IPS-20b (cell line): ENCODE data around the gene ZNF710.

Source experiments
- H3K27ac ChIP-seq: one replicate; pipeline ENCODE4 v1.5.1; 2013; ENCODE audit warnings: low read length
- H3K27me3 ChIP-seq: 2 replicates; pipeline ENCODE4 v1.6.1; 2013; ENCODE audit warnings: mild to moderate bottlenecking, low read length, inconsistent platforms; ENCODE audit not compliant: insufficient read depth
- H3K36me3 ChIP-seq: 2 replicates; pipeline ENCODE4 v1.6.1; 2013; ENCODE audit warnings: low read depth, mild to moderate bottlenecking, inconsistent platforms, low read length, moderate library complexity; ENCODE audit not compliant: insufficient read depth
- H3K4me1 ChIP-seq: 2 replicates; pipeline ENCODE4 v1.6.1; 2013; ENCODE audit warnings: mild to moderate bottlenecking, control low read depth, inconsistent platforms, low read length, moderate library complexity; ENCODE audit not compliant: insufficient read depth
- H3K4me3 ChIP-seq: 2 replicates; pipeline ENCODE4 v1.5.1; 2013; ENCODE audit warnings: mild to moderate bottlenecking, low read length, inconsistent platforms
- H3K9ac ChIP-seq: 2 replicates; pipeline ENCODE4 v1.6.1; 2013; ENCODE audit warnings: low read depth, mild to moderate bottlenecking, inconsistent platforms, low read length, moderate library complexity
- H3K9me3 ChIP-seq: 2 replicates; pipeline ENCODE4 v1.6.1; 2013; ENCODE audit warnings: mild to moderate bottlenecking, low read depth, low read length, inconsistent platforms; ENCODE audit not compliant: insufficient read depth

The ZNF710 gene

DNA sequence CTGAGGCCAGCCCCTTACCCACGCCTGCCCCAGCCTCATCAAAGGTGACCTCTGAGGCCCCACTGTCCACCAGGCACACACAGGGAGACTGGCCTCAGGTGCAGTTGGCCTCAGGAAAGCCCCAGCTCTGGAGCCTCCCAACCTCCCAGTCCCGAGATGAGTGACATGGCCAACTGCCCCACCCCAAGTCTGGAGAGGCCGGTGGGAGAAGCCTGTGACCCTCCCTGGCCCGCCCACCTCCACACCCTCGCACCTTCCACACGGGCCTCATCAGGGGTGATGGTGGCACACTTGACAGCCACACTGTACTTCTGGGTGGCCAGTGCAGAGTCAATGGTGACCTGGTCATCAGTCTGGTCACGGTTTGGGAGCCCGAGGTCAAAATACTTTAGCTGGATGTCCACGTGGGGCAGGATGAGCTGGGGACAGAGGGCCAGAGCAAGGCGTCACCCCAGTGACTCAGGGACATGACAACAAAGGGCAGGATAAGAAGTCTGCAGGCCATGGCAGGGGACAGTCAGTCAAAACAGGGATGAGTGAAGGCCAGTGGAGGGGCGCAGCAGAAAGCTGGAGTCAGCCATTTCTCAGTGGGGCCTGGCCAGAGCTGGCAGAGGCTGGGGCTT is 89.2 kb downstream of the ZNF710 start:
- Histone ChIP-seq H3K36me3 (peaks cover 11% of the 10 kb centered on the region), H3K9ac (no peak overlapping the region), H3K27me3 (no peaks in the 10 kb centered on the region), H3K27ac (no peak overlapping the region), H3K4me1 (no peaks in the 10 kb centered on the region), H3K9me3 (no peaks in the 10 kb centered on the region), H3K4me3 (no peak overlapping the region)

GRCh38 chr15:90091156-90091931 is 90.2 kb downstream of the ZNF710 start:
- H3K27ac ChIP-seq = no peak overlapping the region
- H3K4me1 ChIP-seq = no peaks in the 10 kb centered on the region
- H3K27me3 ChIP-seq = no peaks in the 10 kb centered on the region
- H3K36me3 ChIP-seq = peaks cover 11% of the 10 kb centered on the region
- H3K9ac ChIP-seq = no peak overlapping the region
- H3K4me3 ChIP-seq = no peak overlapping the region
- no peaks in the 10 kb centered on the region for H3K9me3 ChIP-seq

- Histone ChIP-seq H3K4me1 (no peaks in the 10 kb centered on the region; the same call in none of the 2 replicates), H3K27me3 (no peaks in the 10 kb centered on the region), H3K4me3 (no peak overlapping the region), H3K9ac (no peak overlapping the region), H3K36me3 (no peaks in the 10 kb centered on the region), H3K9me3 (no peaks in the 10 kb centered on the region), H3K27ac (no peak overlapping the region)
Observed at GRCh38 chr15:90095521-90095959, 94.4 kb downstream of the ZNF710 start.

DNA sequence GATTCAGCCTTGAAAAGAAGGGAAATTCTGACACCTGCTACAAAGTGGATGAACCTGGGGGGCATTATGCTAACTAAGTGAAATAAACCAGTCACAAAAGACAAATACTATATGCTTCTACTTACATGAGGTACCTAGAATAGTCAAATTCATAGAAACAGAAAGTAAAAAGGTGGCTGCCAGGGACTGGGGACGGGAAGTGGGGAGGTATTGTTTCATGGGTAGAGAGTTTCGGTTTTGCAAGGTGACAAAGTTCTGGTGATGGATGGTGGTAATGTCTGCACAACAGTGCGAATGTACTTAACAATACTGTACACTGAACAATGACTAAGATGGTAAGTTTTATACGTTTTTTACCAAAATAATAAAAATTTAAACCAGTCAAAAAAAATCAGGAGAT is 96.4 kb downstream of the ZNF710 start:
- peaks cover 4% of the 10 kb centered on the region for H3K4me1 ChIP-seq
- H3K9me3 ChIP-seq = no peaks in the 10 kb centered on the region
- H3K36me3 ChIP-seq = no peaks in the 10 kb centered on the region
- no peak overlapping the region for H3K4me3 ChIP-seq
- H3K27me3 ChIP-seq = no peaks in the 10 kb centered on the region; the same call in 1 of the 2 replicates
- H3K9ac ChIP-seq = no peak overlapping the region
- H3K27ac ChIP-seq = no peak overlapping the region

DNA sequence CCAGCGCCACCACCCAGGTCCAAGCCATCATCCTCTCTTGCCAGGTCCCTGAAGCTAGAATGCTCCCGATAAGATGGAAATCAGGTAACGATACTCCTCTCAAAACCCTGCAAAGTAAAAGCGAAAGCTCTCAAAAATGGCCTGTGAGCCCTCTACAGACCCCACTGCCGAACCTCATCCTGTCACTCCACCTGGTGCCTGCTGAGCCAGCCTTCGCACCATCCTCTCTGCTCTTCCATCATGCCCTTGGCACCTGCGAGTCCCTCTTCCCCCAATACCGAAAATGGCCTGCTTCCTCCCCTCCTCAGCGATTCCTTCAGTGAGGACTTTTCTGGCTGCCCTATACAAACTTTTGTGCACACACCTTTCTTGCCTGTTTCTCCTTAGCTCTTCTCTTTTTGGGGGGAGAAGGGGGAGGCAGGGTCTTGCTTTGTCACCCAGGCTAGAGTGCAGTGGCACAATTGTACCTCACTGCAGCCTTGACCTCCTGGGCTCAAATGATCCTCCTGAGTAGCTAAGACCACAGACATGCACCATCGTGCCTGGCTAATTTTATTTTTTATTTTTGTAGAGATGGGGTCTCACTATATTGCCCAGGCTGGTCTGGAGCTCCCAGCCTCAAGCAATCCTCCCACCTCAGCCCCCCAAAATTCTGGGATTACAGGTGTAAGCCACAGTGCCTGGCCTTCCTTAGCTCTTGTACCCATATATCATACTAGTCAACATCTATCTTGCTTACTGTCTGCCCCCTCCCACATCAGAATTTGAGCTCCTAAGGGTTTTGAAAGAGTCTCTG is 98.1 kb downstream of the ZNF710 start:
- Histone ChIP-seq H3K9ac (no peak overlapping the region), H3K36me3 (no peaks in the 10 kb centered on the region), H3K4me1 (peaks cover 4% of the 10 kb centered on the region), H3K27me3 (peaks cover 16% of the 10 kb centered on the region), H3K9me3 (no peaks in the 10 kb centered on the region), H3K27ac (no peak overlapping the region), H3K4me3 (no peak overlapping the region)

DNA sequence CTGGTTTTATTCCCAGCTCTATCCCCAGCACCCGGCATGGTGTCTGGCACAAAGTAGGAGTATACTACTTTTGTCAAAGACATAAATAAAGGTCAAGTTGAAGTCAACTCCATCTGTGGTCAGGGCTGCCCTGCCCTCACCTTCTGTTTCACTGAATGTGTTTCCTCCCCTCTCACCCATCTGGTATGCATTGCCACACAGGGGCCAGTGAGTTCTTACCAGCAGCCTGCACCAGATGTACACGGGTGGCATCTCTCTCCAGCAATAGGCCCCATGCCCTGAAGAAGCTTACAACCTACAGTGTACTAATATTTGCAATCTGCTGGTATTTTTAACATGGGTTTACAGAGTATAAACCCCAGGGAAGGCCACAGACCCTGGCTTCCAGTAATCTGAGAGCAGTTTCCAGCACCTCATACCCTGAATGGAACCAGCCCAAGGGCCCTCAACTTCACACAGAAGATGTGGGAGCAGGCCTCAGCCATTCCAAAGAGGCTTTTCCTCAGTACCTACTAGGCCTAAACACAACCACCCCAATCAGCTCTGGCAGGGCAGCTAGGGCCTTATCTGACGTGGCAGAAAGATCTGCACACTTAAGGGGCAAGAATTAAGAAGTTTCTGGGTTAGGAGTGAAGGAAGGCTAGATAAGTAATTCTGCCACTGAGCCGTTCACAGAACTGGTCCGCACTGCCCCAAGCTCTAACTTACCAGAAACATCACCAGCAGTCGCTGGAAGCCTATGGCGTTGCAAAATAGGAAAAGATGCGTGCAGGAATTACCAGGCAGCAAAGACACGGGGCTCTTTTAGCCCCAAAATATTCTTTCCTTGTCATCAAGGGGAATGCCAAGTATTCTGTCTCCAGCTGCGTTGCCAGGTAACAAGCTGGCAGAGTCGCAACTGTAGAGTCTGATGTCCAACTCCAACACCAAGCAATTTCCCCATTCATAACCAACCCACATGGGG is 99.0 kb downstream of the ZNF710 start:
- Histone ChIP-seq H3K9ac (no peak overlapping the region), H3K4me1 (peaks cover 4% of the 10 kb centered on the region), H3K9me3 (no peaks in the 10 kb centered on the region), H3K27ac (no peak overlapping the region), H3K4me3 (no peak overlapping the region; the same call in 1 of the 2 replicates), H3K27me3 (peaks cover 24% of the 10 kb centered on the region), H3K36me3 (no peaks in the 10 kb centered on the region)

- Histone ChIP-seq H3K9ac (peak overlapping the region; percentile 62; the same call in 1 of the 2 replicates), H3K27me3 (peaks cover 26% of the 10 kb centered on the region), H3K4me3 (peak overlapping the region; percentile 75), H3K4me1 (peaks cover 4% of the 10 kb centered on the region), H3K27ac (no peak overlapping the region), H3K9me3 (no peaks in the 10 kb centered on the region), H3K36me3 (no peaks in the 10 kb centered on the region)
Observed at GRCh38 chr15:90101130-90101968, 100.2 kb downstream of the ZNF710 start.

- Histone ChIP-seq H3K4me1 (peaks cover 7% of the 10 kb centered on the region), H3K36me3 (no peaks in the 10 kb centered on the region), H3K27me3 (peaks cover 26% of the 10 kb centered on the region), H3K27ac (no peak within 1 kb of the TSS), H3K9ac (peak within 1 kb of the TSS; percentile 62; the same call in 1 of the 2 replicates), H3K9me3 (no peaks in the 10 kb centered on the region), H3K4me3 (peak within 1 kb of the TSS; percentile 75)
Observed at GRCh38 chr15:90101969-90102890, 101.1 kb downstream of the ZNF710 start, which contains the start of gene IDH2. Gene IDH2, minus strand, starts transcription at chr15:90102468. Its CDS starts 78 bp downstream, at chr15:90102390.

- no peak overlapping the region for H3K4me3 ChIP-seq
- H3K36me3 ChIP-seq = no peaks in the 10 kb centered on the region
- no peak overlapping the region for H3K9ac ChIP-seq
- H3K27me3 ChIP-seq = peaks cover 26% of the 10 kb centered on the region
- peaks cover 7% of the 10 kb centered on the region for H3K4me1 ChIP-seq
- no peaks in the 10 kb centered on the region for H3K9me3 ChIP-seq
- H3K27ac ChIP-seq = no peak overlapping the region
Observed at GRCh38 chr15:90103701-90104329, 102.7 kb downstream of the ZNF710 start.
